AML-193 (cell line): ENCODE measurements around the gene RIPOR2.
A peak's percentile ranks its signal among the peaks of the same experiment; 100 is the strongest.

Source experiments
- DNase-seq, 2 experiments: peaks; one replicate each; lab custom pipeline; 2025; lab: John Stamatoyannopoulos, UW

The RIPOR2 gene

GRCh38 chr6:24876499-24877465 lies 59.0 kb downstream of the RIPOR2 start:
- no peak for DNase-seq

- DNase-seq: no peak
Measured at GRCh38 chr6:24875534-24875901, 60.2 kb downstream of the RIPOR2 start.

- no peak for DNase-seq
Measured at GRCh38 chr6:24874776-24875533, 60.8 kb downstream of the RIPOR2 start.

GRCh38 chr6:24874128-24874527 lies 61.6 kb downstream of the RIPOR2 start:
- no peak for DNase-seq

- DNase-seq: no peak
Measured at GRCh38 chr6:24872779-24873178, 63.0 kb downstream of the RIPOR2 start.

GRCh38 chr6:24868765-24869164 lies 67.0 kb downstream of the RIPOR2 start:
- no peak for DNase-seq

- no peak for DNase-seq
Measured at GRCh38 chr6:24867104-24867703, 68.6 kb downstream of the RIPOR2 start.

- DNase-seq: no peak
Measured at GRCh38 chr6:24865161-24865560, 70.6 kb downstream of the RIPOR2 start.

- no peak for DNase-seq
Measured at GRCh38 chr6:24864343-24864742, 71.4 kb downstream of the RIPOR2 start.

GRCh38 chr6:24861934-24862333 lies 73.8 kb downstream of the RIPOR2 start:
- no peak for DNase-seq

- DNase-seq: peak; percentile 7 to 19
Measured at GRCh38 chr6:24859608-24860200, 76.1 kb downstream of the RIPOR2 start.

GRCh38 chr6:24859132-24859531 lies 76.6 kb downstream of the RIPOR2 start:
- DNase-seq: no peak

- DNase-seq: peak; percentile 98 to 99
Measured at GRCh38 chr6:24858177-24858653, 77.5 kb downstream of the RIPOR2 start.

- DNase-seq: no peak
Measured at GRCh38 chr6:24856901-24857670, 78.7 kb downstream of the RIPOR2 start.

GRCh38 chr6:24856246-24856599 lies 79.5 kb downstream of the RIPOR2 start:
- DNase-seq: no peak

- peak; percentile 77 to 89 for DNase-seq
Measured at GRCh38 chr6:24855395-24856245, 80.1 kb downstream of the RIPOR2 start.

GRCh38 chr6:24854077-24854666 lies 81.6 kb downstream of the RIPOR2 start:
- DNase-seq: no peak

- DNase-seq: no peak
Measured at GRCh38 chr6:24851086-24851485, 84.7 kb downstream of the RIPOR2 start.

- DNase-seq: no peak
Measured at GRCh38 chr6:24849713-24850112, 86.0 kb downstream of the RIPOR2 start.

GRCh38 chr6:24848461-24848860 lies 87.3 kb downstream of the RIPOR2 start:
- DNase-seq: no peak
